ENCODE data around the gene PIGV.
"Not testable (repeated sequence)": the region's sequence is repeated elsewhere in the genome, so short reads cannot be mapped to it uniquely, and the experiment has no call there.

Gene PIGV

DNA sequence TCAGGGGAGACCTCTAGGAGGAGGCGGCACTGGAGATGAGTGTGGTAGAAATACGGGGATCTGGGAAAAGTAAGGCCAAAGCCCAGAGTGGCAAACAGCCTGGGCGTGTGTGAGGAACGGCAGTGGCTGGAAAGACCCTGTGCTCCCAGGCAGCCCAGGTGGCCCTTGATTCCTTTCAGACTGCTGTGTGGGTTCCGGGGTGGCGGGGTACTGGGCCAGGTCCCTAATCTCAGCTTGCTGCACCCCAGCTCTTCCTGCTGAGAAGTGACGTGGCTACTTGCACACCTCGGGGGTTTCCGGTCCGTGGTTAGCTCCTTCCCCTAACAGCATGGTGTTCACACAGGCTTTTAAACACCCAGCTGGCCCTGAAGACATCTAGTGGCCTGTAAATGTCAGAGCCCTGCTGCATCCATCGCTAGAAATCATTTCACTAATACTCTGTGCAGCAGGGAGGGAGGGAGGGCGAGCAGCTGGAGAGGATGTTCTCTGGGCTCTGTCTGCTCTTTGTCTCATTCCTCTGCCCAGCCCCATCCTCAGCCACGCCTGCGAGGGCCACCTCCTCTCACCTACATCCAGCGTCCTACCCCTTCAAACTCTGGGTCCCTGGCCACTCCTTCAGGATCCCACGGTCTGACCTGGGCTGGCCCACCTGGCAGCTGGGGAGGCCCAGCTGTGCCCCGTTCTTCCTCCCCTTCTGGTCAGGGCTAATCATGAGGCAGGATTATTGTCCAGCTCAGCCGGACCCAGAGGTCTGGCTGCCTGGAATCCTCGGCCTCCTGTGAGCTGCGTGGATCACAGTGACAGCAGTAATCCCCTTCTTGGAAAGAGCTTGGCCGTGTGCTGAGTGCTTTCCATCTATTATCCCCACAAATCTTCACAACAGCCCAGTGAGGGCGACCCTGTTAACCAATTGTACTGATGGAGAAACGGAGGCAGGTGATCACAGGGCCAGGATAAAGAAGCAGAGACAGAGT, 46.0 kb downstream of the PIGV start:
- DNase-seq (ENCODE audit: low spot score), result no peak

GRCh38 chr1:26837665-26838064, 49.9 kb downstream of the PIGV start:
- not testable (repeated sequence) for DNase-seq (ENCODE audit: low spot score)

GRCh38 chr1:26838474-26839338, 51.0 kb downstream of the PIGV start:
- no peak for DNase-seq (ENCODE audit: low spot score)

DNA sequence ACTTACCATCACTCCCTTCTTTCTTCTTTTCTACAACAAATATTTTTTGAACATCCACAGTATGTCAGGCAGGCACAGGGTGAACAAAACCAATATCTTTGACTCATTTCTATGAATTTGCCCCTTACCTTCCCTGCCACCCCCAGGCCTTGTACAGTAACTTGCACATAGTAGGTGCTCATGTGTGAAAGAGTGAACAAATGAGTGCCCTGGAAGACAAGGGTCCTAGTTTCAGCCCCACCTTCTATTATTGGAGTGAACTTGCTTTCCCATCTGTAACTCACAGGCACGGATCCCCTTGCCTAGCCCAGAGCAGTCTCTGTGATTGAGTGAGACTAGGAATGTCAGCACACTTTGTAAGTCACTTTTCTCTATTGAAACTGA, 51.6 kb downstream of the PIGV start:
- DNase-seq (ENCODE audit: low spot score), result no peak

- DNase-seq (ENCODE audit: low spot score), result no peak
These were observed 52.0 kb downstream of the PIGV start for GRCh38 chr1:26839779-26840178.

GRCh38 chr1:26844424-26845196, 56.9 kb downstream of the PIGV start:
- DNase-seq (ENCODE audit: low spot score), result no peak

DNA sequence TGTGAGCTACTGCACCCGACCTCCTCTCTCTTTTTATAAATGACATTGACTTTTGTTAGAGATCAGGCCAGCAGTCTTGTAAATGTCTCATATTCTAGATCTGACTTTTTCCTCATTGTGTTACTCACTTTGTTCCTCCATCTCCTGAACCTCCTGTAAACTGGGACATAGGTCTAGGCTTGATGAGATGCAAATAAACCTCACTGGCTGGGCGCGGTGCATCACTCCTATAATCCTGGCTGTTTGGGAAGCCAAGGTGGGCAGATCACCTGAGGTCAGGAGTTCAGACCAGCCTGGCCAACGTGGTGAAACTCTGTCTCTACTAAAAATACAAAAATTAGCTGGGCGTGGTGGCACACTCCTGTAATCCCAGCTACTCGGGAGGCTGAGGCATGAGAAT, 60.1 kb downstream of the PIGV start:
- not testable (repeated sequence) for DNase-seq (ENCODE audit: low spot score)
